ENCODE measurements around the gene RPN2. TPM values are rescaled to one million over a fixed set of nuclear protein-coding genes. Genes with fewer than 3 reads are reported as not detected.

The RPN2 gene
- total RNA-seq, 1 experiment from 2014 or later: 185 TPM

- H3K9me3 ChIP-seq (ENCODE audit: insufficient read depth, low read depth): no peaks in the 10 kb centered on the region
- intact Hi-C loops (cut with micrococcal nuclease; ENCODE audit: unreplicated experiment): no loop called here
- H3K36me3 ChIP-seq (ENCODE audit: low read depth): peaks cover 48% of the 10 kb centered on the region
- no TSS peak for BruUV-seq (replicated peaks)
- peaks cover 26% of the 10 kb centered on the region for H4K20me1 ChIP-seq (ENCODE audit: insufficient read depth)
- no peak overlapping the region for H3K4me2 ChIP-seq
- ChIA-PET POLR2A (ENCODE audit: unreplicated experiment) (no interaction called here), CTCF (no interaction called here)
- peaks cover 21% of the 10 kb centered on the region for H3F3A ChIP-seq (ENCODE audit: insufficient read depth, low read depth)
- H3K79me2 ChIP-seq (ENCODE audit: low read depth): peaks cover 4% of the 10 kb centered on the region
- H2AFZ ChIP-seq: no peak overlapping the region
- TF ChIP-seq CTCF (conservative IDR thresholded peaks at IDR 0.05) (no peak), EZH2 (IDR thresholded peaks at IDR 0.05; ENCODE audit: low read depth) (no peak)
- H3K4me3 ChIP-seq: no peak overlapping the region
- no peaks in the 10 kb centered on the region for H3K9me2 ChIP-seq (ENCODE audit: insufficient read depth)
- DNase-seq: no peak
- H3K27ac ChIP-seq: no peak overlapping the region
- no peaks in the 10 kb centered on the region for H3K27me3 ChIP-seq (ENCODE audit: insufficient read depth, low read depth)
- peaks cover 9% of the 10 kb centered on the region for H3K4me1 ChIP-seq (replicated peaks; ENCODE audit: insufficient read depth)
Observed at GRCh38 chr20:37204056-37204455, 24.9 kb downstream of the RPN2 start.

- H3K79me2 ChIP-seq (ENCODE audit: low read depth): peaks cover 4% of the 10 kb centered on the region
- no peak overlapping the region for H3K4me2 ChIP-seq
- H3F3A ChIP-seq (ENCODE audit: insufficient read depth, low read depth): peaks cover 21% of the 10 kb centered on the region
- no peak for TF ChIP-seq CTCF (conservative IDR thresholded peaks at IDR 0.05)
- TF ChIP-seq EZH2 (IDR thresholded peaks at IDR 0.05; ENCODE audit: low read depth): no peak
- H3K27me3 ChIP-seq (ENCODE audit: insufficient read depth, low read depth): no peaks in the 10 kb centered on the region
- H3K27ac ChIP-seq: no peak overlapping the region
- ChIA-PET POLR2A (ENCODE audit: unreplicated experiment) (no interaction called here), CTCF (interaction anchor here (1.1 kb wide), 1 partner anchor 13 kb away, joined by 4 read pairs; no protein-coding TSS in a partner anchor)
- peaks cover 26% of the 10 kb centered on the region for H4K20me1 ChIP-seq (ENCODE audit: insufficient read depth)
- no peak overlapping the region for H2AFZ ChIP-seq
- intact Hi-C loops (cut with micrococcal nuclease; ENCODE audit: unreplicated experiment): no loop called here
- no peaks in the 10 kb centered on the region for H3K9me2 ChIP-seq (ENCODE audit: insufficient read depth)
- no peak for DNase-seq
- H3K4me1 ChIP-seq (replicated peaks; ENCODE audit: insufficient read depth): peaks cover 9% of the 10 kb centered on the region
- BruUV-seq (replicated peaks): no TSS peak
- no peak overlapping the region for H3K4me3 ChIP-seq
- H3K36me3 ChIP-seq (ENCODE audit: low read depth): peaks cover 57% of the 10 kb centered on the region
- H3K9me3 ChIP-seq (ENCODE audit: insufficient read depth, low read depth): no peaks in the 10 kb centered on the region
Observed at GRCh38 chr20:37205130-37205529, 26.0 kb downstream of the RPN2 start.

GRCh38 chr20:37205794-37206193 is 26.7 kb downstream of the RPN2 start:
- no peak overlapping the region for H3K27ac ChIP-seq
- intact Hi-C loops (cut with micrococcal nuclease; ENCODE audit: unreplicated experiment): no loop called here
- CTCF ChIA-PET: no interaction called here

More at GRCh38 chr20:37205794-37206193, 26.7 kb downstream of the RPN2 start:
- Histone ChIP-seq H2AFZ (no peak overlapping the region), H3K9me2 (ENCODE audit: insufficient read depth) (no peaks in the 10 kb centered on the region), H3K79me2 (ENCODE audit: low read depth) (peaks cover under 1% of the 10 kb centered on the region), H3K4me1 (replicated peaks; ENCODE audit: insufficient read depth) (peaks cover 9% of the 10 kb centered on the region), H3K4me2 (no peak overlapping the region), H3K9me3 (ENCODE audit: insufficient read depth, low read depth) (no peaks in the 10 kb centered on the region), H4K20me1 (ENCODE audit: insufficient read depth) (peaks cover 26% of the 10 kb centered on the region), H3K36me3 (ENCODE audit: low read depth) (peaks cover 50% of the 10 kb centered on the region), H3F3A (ENCODE audit: insufficient read depth, low read depth) (peaks cover 19% of the 10 kb centered on the region), H3K27me3 (ENCODE audit: insufficient read depth, low read depth) (no peaks in the 10 kb centered on the region), H3K4me3 (no peak overlapping the region)
- POLR2A ChIA-PET (ENCODE audit: unreplicated experiment): no interaction called here
- no peak for DNase-seq
- TF ChIP-seq EZH2 (IDR thresholded peaks at IDR 0.05; ENCODE audit: low read depth) (no peak), CTCF (conservative IDR thresholded peaks at IDR 0.05) (no peak)
- BruUV-seq (replicated peaks): no TSS peak
